ENCODE data around the gene NAXD.

- TF ChIP-seq, protein P1, sequence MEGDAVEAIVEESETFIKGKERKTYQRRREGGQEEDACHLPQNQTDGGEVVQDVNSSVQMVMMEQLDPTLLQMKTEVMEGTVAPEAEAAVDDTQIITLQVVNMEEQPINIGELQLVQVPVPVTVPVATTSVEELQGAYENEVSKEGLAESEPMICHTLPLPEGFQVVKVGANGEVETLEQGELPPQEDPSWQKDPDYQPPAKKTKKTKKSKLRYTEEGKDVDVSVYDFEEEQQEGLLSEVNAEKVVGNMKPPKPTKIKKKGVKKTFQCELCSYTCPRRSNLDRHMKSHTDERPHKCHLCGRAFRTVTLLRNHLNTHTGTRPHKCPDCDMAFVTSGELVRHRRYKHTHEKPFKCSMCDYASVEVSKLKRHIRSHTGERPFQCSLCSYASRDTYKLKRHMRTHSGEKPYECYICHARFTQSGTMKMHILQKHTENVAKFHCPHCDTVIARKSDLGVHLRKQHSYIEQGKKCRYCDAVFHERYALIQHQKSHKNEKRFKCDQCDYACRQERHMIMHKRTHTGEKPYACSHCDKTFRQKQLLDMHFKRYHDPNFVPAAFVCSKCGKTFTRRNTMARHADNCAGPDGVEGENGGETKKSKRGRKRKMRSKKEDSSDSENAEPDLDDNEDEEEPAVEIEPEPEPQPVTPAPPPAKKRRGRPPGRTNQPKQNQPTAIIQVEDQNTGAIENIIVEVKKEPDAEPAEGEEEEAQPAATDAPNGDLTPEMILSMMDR (conservative IDR thresholded peaks at IDR 0.05; ENCODE audit: low read depth, low read length) = no peak
- no peak for TF ChIP-seq POLR2A (IDR thresholded peaks at IDR 0.05; ENCODE audit: low read depth, low read length)
- TF ChIP-seq RFX5 (IDR thresholded peaks at IDR 0.05; ENCODE audit: low read depth, low read length) = no peak
- TF ChIP-seq BHLHE40 (IDR thresholded peaks at IDR 0.05; ENCODE audit: low read depth, low read length) = no peak
- no peak for TF ChIP-seq MAFK (IDR thresholded peaks at IDR 0.05; ENCODE audit: low read depth, low read length)
These were observed 19.2 kb downstream of the NAXD start for GRCh38 chr13:110634558-110634957.
